Sigmoid colon (tissue), 4 donors: ENCODE results near the gene TXNL4A.

ENCODE experiments used
- EP300 ChIP-seq, 4 donors: sonication (generic); formaldehyde crosslinking; IDR thresholded peaks; one replicate each; pipeline ENCODE4 v1.6.1; 2017; ENCODE audit warnings: antibody characterized with exemption in 4 of 4
- TF ChIP-seq, protein P1 (sequence below), 4 experiments: fragments of 450-650 bp in 3 of 4; fragments of 200-600 bp in 1 of 4; IDR thresholded peaks; one replicate each; pipeline ENCODE4 v1.5.1; 2016 to 2019; ENCODE audit warnings: antibody characterized with exemption in 4 of 4, mild to moderate bottlenecking in 3 of 4, moderate library complexity in 2 of 4

DNA sequence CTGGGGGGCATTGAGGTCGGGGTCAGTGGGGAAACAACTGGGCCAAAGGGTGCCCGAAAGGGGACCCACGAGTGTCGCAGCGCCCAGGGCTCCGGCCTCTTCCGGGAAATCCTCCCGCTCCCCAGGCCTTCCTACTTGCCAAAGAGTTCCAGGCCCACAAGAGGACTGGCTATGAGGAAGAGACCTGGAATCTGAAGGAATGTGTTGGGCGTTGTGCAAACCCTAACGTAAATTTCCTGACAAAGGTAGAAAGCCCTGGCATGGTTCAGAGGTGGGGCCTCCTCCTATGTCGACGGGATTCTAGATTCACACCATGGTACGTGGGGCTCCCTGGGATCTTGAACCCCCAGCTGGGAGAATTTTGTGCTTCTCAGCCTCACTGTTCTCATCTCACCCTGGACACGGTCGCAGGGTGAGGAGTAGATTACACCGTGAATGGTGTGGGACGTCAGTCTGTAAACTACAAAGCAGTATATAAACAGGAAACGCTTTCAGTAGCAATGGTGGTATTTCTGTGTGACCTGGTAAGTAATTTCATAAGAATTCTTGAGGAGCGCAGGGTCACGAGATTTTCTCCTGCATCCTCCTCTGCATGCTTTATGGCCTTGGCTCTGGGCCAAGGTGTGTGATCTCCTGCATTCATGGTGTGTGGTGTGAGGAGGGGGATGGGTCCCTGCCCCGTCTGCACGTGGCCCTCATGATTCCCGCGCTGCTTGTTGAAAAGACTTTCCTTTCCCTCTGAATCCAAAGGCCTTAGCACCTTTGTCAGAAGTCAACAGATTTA lies 23.1 kb downstream of the TXNL4A start:
- TF ChIP-seq, protein P1, sequence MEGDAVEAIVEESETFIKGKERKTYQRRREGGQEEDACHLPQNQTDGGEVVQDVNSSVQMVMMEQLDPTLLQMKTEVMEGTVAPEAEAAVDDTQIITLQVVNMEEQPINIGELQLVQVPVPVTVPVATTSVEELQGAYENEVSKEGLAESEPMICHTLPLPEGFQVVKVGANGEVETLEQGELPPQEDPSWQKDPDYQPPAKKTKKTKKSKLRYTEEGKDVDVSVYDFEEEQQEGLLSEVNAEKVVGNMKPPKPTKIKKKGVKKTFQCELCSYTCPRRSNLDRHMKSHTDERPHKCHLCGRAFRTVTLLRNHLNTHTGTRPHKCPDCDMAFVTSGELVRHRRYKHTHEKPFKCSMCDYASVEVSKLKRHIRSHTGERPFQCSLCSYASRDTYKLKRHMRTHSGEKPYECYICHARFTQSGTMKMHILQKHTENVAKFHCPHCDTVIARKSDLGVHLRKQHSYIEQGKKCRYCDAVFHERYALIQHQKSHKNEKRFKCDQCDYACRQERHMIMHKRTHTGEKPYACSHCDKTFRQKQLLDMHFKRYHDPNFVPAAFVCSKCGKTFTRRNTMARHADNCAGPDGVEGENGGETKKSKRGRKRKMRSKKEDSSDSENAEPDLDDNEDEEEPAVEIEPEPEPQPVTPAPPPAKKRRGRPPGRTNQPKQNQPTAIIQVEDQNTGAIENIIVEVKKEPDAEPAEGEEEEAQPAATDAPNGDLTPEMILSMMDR (IDR thresholded peaks at IDR 0.05) = no peak
- TF ChIP-seq EP300 (IDR thresholded peaks at IDR 0.05) = peak in 1 of 4 donors; percentile 22
